ENCODE measurements around the gene COG8. TPM values are rescaled to one million over a fixed set of nuclear protein-coding genes. Genes with fewer than 3 reads are reported as not detected.

COG8 gene
- total RNA-seq, 4 donors from 2014 or later = 41.2 to 56.5 (median 52.1) TPM

GRCh38 chr16:69311533-69312387 is 27.6 kb downstream of the COG8 start:
- DNase-seq = no peak
- intact Hi-C loops (cut with DNase I; ENCODE audit: low total_unique reads) = loop anchor here (1.0 kb wide), 3 partner anchors 19 to 124 kb away; partner anchors contain the start of genes COG8, NIP7, PDF and SNTB2
- TF ChIP-seq POLR2A (IDR thresholded peaks at IDR 0.05) (no peak), CTCF (IDR thresholded peaks at IDR 0.05 in 4 of 5, conservative IDR thresholded peaks at IDR 0.05 in 1 of 5) (peak in 1 of 5 experiments; percentile 7)

DNA sequence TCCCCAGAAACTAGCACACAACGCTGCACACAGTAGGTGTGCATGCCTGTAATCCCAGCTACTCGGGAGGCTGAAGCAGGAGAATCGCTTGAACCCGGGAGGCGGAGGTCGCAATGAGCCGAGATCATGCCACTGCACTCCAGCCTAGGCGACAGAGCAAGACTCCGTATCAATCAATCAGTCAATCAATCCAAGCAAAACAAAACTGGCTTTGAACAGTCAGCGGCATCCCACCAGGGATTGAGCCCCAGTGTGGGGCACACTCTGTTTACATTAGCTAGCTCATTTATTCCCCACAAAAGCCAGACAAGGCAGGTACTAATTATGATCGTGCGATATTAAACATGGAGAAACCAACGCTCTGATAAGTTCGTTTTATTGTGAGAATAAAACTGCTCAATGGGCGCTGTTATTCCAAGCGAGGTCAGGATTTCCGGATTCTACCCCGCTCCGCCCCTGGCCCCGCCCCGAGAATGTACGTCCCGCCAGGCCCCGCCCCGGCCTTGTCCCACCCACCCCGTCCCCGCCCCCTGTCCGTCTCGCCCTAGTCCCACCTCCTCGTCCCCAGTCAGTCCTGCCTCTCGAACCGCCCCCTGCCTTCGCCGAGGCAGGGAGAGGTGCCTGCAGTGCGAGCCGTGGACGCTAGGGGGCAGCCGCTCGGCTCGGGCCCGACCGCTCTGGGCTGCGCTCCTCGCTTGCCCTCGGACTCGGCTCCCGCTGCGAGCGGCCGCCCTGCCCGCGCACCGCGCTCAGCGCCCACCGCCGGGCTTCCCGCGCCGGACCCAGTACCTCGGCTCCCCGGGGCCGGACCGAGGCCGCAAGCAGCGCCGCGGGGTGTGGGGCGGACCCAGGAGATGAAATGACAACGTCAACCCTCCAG is 28.5 kb downstream of the COG8 start, which contains the start of gene VPS4A:
Gene VPS4A, plus strand, starts transcription at position 698 of the 880 bp plus-strand sequence. Its CDS starts 162 bp downstream, at position 860.
- Histone ChIP-seq H3K27me3 (no peaks in the 10 kb centered on the region), H3K9me3 (no peaks in the 10 kb centered on the region), H3K4me1 (peaks cover 15 to 19% of the 10 kb centered on the region in 2 donors), H3K27ac (peak within 1 kb of the TSS; percentile 81 to 95 (median 90)), H3K4me3 (peak within 1 kb of the TSS; percentile 74 to 97 (median 76)), H3K36me3 (peaks cover 0 to 21% of the 10 kb centered on the region in 2 donors)
- intact Hi-C loops (cut with DNase I; ENCODE audit: low total_unique reads) = loop anchor here (1.0 kb wide), 3 partner anchors 19 to 124 kb away; partner anchors contain the start of genes COG8, NIP7, PDF and SNTB2
- in situ Hi-C loops (cut with MboI; ENCODE audit: low sequenced_read_pairs in 4 of 4) = no loop called here
- ATAC-seq (peak; percentile 91 to 96), DNase-seq (peak; percentile 93 to 95)
- TF ChIP-seq POLR2A (IDR thresholded peaks at IDR 0.05) = peak; percentile 62 to 87
- peak; percentile 90 to 99 (median 94) for TF ChIP-seq CTCF (IDR thresholded peaks at IDR 0.05 in 4 of 5, conservative IDR thresholded peaks at IDR 0.05 in 1 of 5)

More at GRCh38 chr16:69311533-69312387, 27.6 kb downstream of the COG8 start:
- Histone ChIP-seq H3K4me3 (peak overlapping the region; percentile 74 to 97 (median 76)), H3K27ac (peak overlapping the region; percentile 81 to 95 (median 90)), H3K4me1 (peaks cover 15 to 24% of the 10 kb centered on the region in 2 donors), H3K36me3 (peaks cover 0 to 30% of the 10 kb centered on the region in 2 donors), H3K27me3 (no peaks in the 10 kb centered on the region), H3K9me3 (no peaks in the 10 kb centered on the region)
- in situ Hi-C loops (cut with MboI; ENCODE audit: low sequenced_read_pairs in 4 of 4) = no loop called here
- ATAC-seq = peak; percentile 44 to 57

DNA sequence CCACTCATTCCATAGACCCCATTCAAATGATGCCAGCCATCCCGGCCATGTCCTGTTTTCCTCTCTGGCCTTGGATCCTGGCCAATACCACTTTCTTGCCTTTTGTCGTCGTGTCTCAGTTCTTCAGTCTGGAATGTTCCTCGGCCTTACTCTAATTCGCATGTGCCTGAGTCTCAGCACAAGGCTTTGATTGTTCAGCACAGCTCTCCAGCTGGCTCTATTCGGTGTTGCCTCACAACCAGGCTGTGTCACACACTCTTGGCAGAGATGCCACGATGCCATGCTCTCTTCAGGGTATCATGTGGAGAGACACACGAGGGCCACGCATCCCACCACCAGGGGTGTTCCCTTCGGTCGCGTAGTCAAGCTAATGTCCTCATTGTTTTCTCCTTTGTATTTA is 30.0 kb downstream of the COG8 start:
- Histone ChIP-seq H3K4me3 (no peak overlapping the region), H3K27me3 (no peaks in the 10 kb centered on the region), H3K9me3 (no peaks in the 10 kb centered on the region), H3K36me3 (peaks cover 0 to 10% of the 10 kb centered on the region in 2 donors), H3K27ac (no peak overlapping the region), H3K4me1 (peaks cover 15 to 19% of the 10 kb centered on the region in 2 donors)
- intact Hi-C loops (cut with DNase I; ENCODE audit: low total_unique reads) (no loop called here), in situ Hi-C loops (cut with MboI; ENCODE audit: low sequenced_read_pairs in 4 of 4) (no loop called here)
- no peak for TF ChIP-seq POLR2A (IDR thresholded peaks at IDR 0.05)
- ATAC-seq = no peak
- no peak for DNase-seq

- no peaks in the 10 kb centered on the region for H3K27me3 ChIP-seq
- no peak overlapping the region for H3K4me3 ChIP-seq
- no peak overlapping the region for H3K27ac ChIP-seq
- no peak for DNase-seq
- peaks cover 14 to 15% of the 10 kb centered on the region in 2 donors for H3K4me1 ChIP-seq
- ATAC-seq = no peak
- in situ Hi-C loops (cut with MboI; ENCODE audit: low sequenced_read_pairs in 4 of 4) (no loop called here), intact Hi-C loops (cut with DNase I; ENCODE audit: low total_unique reads) (no loop called here)
- H3K36me3 ChIP-seq = peaks cover 0 to 1% of the 10 kb centered on the region in 2 donors
- TF ChIP-seq POLR2A (IDR thresholded peaks at IDR 0.05) = no peak
- no peaks in the 10 kb centered on the region for H3K9me3 ChIP-seq
Measured at GRCh38 chr16:69307856-69308255, 31.5 kb downstream of the COG8 start.

DNA sequence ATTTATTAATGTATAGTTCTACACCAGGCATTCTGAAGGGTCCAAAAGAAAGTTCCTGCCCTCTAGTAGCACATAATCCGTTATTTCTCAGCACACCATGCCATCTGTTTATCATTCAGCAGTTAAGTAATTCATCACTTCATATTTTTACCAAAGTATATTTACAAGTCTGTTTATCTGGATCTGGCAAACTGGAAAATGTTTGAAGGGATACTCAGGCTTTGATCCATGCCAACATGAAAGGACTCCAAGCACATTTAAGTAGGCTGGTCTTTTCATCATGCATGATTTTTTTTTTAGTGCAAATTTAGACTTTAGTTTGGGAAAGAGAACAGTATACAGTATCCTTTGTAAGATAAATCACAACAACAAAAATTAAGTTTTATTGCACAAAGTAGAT is 32.3 kb downstream of the COG8 start:
- no peaks in the 10 kb centered on the region for H3K9me3 ChIP-seq
- DNase-seq (no peak), ATAC-seq (no peak)
- intact Hi-C loops (cut with DNase I; ENCODE audit: low total_unique reads) (no loop called here), in situ Hi-C loops (cut with MboI; ENCODE audit: low sequenced_read_pairs in 4 of 4) (no loop called here)
- no peaks in the 10 kb centered on the region for H3K36me3 ChIP-seq
- H3K27ac ChIP-seq = no peak overlapping the region
- TF ChIP-seq POLR2A (IDR thresholded peaks at IDR 0.05) (no peak), CTCF (IDR thresholded peaks at IDR 0.05 in 4 of 5, conservative IDR thresholded peaks at IDR 0.05 in 1 of 5) (no peak)
- peaks cover 6 to 7% of the 10 kb centered on the region in 2 donors for H3K4me1 ChIP-seq
- H3K4me3 ChIP-seq = no peak overlapping the region
- no peaks in the 10 kb centered on the region for H3K27me3 ChIP-seq

All from gastrocnemius medialis (tissue), 4 donors.